C4-2B (cell line): ENCODE measurements around the gene PTGR3.

Source experiments
- H3K27ac ChIP-seq: fragments of 450-650 bp; 2 replicates; pipeline ENCODE4 v1.5.1; 2017
- ZFX ChIP-seq: fragments of 450-650 bp; IDR thresholded peaks from 2 replicates; pipeline ENCODE4 v1.6.1; 2017
- TF ChIP-seq, protein P1 (sequence below): fragments of 450-650 bp; conservative IDR thresholded peaks from 2 replicates; pipeline ENCODE4 v1.5.1; 2017; ENCODE audit warnings: mild to moderate bottlenecking

The PTGR3 gene

DNA sequence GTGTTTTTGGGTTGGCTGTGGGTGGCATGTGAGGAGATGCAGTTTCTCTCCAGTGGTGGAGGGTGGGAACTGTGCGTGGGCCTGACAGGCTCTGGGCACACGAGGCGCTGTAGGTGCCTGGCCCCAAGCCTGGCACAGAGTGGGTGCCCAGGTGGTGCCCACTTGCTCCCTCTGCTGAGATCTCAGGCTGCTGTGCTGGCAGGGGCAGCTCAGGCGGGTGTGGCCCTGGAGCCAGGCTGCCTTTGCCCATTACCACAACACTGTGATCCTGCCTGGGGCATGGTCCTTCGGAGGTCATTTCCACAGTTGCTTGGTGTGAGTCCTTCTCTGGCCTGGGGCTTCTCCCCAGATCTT lies 22.1 kb upstream of the PTGR3 start:
- TF ChIP-seq, protein P1, sequence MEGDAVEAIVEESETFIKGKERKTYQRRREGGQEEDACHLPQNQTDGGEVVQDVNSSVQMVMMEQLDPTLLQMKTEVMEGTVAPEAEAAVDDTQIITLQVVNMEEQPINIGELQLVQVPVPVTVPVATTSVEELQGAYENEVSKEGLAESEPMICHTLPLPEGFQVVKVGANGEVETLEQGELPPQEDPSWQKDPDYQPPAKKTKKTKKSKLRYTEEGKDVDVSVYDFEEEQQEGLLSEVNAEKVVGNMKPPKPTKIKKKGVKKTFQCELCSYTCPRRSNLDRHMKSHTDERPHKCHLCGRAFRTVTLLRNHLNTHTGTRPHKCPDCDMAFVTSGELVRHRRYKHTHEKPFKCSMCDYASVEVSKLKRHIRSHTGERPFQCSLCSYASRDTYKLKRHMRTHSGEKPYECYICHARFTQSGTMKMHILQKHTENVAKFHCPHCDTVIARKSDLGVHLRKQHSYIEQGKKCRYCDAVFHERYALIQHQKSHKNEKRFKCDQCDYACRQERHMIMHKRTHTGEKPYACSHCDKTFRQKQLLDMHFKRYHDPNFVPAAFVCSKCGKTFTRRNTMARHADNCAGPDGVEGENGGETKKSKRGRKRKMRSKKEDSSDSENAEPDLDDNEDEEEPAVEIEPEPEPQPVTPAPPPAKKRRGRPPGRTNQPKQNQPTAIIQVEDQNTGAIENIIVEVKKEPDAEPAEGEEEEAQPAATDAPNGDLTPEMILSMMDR = no peak
- TF ChIP-seq ZFX = no peak
- H3K27ac ChIP-seq = no peak overlapping the region

DNA sequence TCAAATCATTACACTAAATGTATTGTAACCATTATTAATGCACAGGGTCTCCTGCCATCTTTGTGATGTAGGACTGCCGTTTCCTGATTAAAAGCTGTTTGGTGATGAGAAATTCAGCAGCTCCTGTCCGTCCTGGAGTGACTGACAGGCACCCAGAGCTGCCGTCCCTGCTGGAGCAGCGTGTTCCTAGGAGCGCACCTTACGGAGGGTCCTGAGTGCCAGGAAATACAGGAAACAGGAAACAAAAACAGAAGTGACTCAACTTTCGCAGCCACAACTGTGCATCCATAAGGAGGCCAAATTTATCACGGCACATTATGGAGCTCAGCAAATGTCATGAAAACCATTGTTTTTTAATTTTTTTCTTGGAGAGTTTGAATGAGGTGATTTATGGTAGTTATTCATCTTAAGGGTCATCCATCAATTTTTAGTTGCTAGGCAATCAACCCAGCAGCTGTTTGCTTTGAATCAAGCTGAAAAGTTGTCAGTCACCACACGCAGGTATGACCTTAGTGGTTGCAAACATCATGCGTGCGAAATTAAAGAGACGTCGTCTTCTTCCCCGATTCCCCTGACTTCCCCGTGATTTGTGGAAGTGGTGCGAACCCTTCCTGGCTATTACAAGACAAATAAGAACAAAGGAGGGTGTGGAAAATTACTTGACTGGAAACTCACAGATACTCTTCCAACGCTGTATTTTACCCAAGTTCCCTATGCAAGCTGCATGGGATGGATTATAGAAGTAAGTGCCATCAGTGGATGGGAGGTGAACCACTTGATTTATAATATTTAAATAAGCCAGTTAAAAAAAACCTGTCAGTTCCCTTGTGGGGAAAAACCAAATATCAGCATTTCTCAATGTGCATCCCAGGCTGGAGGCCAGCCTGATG lies 21.5 kb upstream of the PTGR3 start:
- H3K27ac ChIP-seq = no peak overlapping the region
- TF ChIP-seq, protein P1 = no peak
- TF ChIP-seq ZFX = no peak

DNA sequence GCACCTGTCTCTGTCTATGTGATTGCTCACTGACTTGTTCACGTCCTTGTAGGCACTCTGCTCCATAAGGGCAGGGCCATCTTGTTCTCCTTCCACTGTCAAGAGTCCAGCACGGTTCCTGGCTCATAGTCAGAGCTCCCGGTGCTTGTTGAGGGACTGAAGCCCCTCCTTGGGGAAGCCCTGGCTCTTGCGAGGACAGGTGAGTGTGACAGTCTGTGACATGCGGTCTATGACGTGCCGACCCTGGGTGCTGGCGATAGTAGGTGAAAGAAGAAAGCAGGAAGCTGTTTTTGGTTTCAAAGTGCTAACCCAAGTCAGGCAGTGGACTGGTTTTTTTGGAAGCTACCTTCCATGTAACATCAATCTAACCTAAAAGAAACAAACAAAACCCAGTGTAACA lies 20.5 kb upstream of the PTGR3 start:
- no peak overlapping the region for H3K27ac ChIP-seq
- no peak for TF ChIP-seq ZFX

DNA sequence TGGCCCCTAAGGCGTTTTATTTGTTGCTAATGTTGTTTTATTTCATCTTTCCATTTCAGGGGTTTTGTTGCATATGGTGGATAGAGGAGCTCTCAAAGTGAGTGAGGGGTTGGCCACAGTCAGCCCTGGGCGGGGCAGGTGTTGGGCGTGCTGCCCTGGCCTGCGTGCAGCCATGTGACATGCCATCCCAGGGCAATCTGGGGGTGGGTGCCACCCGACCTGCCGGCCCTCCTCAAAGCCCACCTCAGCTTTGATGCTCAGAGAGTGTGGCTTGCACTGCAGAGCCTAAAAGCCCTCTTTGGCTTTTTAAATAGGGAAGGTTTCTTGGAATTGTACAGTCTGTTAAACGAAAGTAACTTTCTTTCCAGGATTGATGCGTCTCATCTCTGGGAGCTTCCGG lies 20.0 kb upstream of the PTGR3 start:
- no peak overlapping the region for H3K27ac ChIP-seq
- TF ChIP-seq, protein P1 = no peak
- no peak for TF ChIP-seq ZFX

DNA sequence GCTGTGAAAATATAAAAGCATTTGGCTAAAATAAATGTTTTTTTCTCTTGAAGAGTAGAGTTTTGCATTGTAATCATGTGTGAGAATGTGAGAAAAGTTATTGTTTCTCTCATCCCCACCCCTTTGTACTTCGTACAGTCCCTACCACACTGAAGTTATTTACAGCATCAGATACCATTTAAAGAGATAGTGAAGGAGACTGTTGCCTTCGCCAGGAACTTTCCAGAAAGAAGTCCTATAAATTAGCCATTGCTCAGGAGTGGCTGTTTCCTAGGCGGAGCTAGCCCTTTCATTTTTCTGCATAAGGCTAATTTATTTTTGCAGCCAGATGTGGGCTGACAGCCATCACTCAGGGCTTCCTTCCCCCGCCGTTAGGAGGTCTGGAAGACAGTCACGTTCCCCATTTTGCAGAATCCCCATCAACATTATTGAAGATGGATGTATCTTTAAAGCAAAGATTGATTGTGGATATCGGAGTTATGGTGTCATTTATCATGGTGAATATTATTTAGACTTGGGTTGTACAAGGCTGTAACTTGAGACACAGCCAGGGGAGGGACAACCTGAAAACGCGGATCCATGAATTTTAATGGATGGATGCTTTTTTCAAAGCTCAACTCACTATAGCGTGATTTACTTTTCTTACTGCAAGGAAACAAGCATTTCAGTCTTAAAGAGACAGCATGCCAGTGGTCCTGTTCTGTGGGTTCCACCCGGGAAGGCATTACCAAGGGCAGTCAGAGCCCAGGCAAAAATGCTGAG lies 18.8 kb upstream of the PTGR3 start:
- TF ChIP-seq ZFX = no peak
- TF ChIP-seq, protein P1 = no peak
- no peak overlapping the region for H3K27ac ChIP-seq

DNA sequence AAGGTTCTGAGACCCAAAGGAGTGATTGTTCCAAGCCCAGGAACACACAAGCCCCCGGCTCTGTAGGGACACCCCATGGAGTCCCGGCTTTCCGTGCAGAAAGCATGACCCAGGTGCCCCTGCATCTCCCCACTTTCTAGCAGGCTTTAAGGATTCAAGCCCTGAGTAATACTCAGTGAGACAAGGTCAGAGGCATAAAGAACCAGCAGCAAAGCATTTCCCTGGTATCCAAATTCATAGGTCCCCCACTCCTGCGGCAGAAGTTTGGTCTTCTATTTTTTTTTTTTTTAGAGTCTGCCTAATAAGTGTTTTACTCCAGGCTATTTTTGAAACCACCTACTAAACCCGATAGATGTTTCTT lies 18.0 kb upstream of the PTGR3 start:
- no peak overlapping the region for H3K27ac ChIP-seq
- TF ChIP-seq, protein P1 = no peak
- no peak for TF ChIP-seq ZFX

DNA sequence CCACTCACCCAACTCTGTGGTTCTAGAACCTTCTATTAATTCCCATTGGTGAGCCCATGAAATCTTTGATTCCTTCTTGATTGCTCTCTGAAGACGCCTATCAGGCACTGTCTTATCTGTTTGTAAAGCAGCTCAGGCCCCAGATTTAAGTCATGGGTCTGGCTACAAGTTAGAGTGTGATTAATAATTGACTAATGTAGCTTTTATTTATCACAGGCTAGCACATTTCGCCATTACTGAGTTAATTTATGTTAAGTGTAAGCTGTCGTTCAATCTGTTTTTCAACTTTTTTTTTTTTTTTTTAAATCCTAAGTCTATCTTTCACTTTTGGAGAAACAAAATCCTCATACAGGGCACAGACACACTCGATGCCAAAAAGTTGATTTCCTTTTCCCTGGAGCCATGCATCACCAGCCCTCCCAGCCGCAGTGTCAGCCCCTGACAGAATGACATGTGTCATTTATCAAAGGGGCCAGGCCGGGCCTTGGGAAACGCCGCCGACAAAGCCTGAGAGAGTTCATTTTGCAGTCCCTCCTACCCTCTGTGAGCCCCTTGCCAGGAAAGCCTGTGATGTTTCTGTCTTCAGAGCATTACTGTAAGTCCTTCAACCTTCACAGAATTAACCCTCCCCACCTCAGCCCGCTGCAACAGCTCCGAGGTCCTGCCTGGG lies 17.5 kb upstream of the PTGR3 start:
- H3K27ac ChIP-seq = no peak overlapping the region
- TF ChIP-seq, protein P1 = no peak
- TF ChIP-seq ZFX = no peak
